ENCODE measurements around the gene UNC13D.

- TF ChIP-seq CTCF (conservative IDR thresholded peaks at IDR 0.05; ENCODE audit: low read length): peak; percentile 82
- TF ChIP-seq EZH2phosphoT487 (IDR thresholded peaks at IDR 0.05; ENCODE audit: borderline replicate concordance, low read depth, low read length): no peak
These were observed 981 bp upstream of the UNC13D start for GRCh38 chr17:75845058-75845711.

Data from OCI-LY7 (cell line).